ENCODE measurements around the gene UPK3A. TPM values are rescaled to one million over a fixed set of nuclear protein-coding genes. Genes with fewer than 3 reads are reported as not detected.

Gene UPK3A
- polyA plus RNA-seq, 1 of the 3 experiments (the other 2 are of a cell fraction) = not detected

DNA sequence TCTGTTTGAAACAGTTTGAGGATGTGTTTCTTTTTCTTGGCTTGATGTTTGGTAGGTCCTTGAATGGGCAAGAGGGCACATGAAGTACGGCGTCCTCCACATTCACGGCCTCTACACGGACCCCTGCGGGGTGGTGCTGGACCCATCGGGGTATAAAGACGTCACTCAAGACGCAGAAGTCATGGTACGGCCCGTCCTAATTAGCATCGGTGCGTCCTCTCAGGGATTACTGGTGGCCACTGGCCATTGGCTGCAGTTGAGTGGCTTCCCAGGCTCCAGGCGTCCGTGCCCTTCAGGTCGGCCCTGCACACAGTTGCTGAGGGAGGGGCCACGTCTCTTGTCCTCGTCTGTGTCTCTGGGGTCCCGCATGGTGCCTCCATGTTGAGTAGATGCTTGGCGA, 45.8 kb downstream of the UPK3A start:
- WGBS (ENCODE audit: low lambda C conversion rate) = 97% methylated on average over 14 of the region's 19 CpGs
- Histone ChIP-seq H3K4me3 (ENCODE audit: low read depth in 2 of 2, low read length in 1 of 2) (no peak overlapping the region), H3K27me3 (ENCODE audit: insufficient read depth) (no peaks in the 10 kb centered on the region), H3K9ac (no peak overlapping the region), H3K9me2 (no peaks in the 10 kb centered on the region), H3K79me2 (ENCODE audit: insufficient read depth) (no peaks in the 10 kb centered on the region), H3K4me1 (ENCODE audit: control insufficient read depth in 1 of 2, insufficient read depth in 2 of 2, low read depth in 1 of 2, low read length in 1 of 2) (peaks cover 0 to 30% of the 10 kb centered on the region in 2 experiments; a peak in 2 of 4 replicates), H3K9me3 (no peaks in the 10 kb centered on the region), H3F3A (replicated peaks; ENCODE audit: insufficient read depth) (peaks cover 6% of the 10 kb centered on the region), H2AFZ (ENCODE audit: low read depth) (no peak overlapping the region), H3K4me2 (no peak overlapping the region), H4K20me1 (ENCODE audit: insufficient read depth) (no peaks in the 10 kb centered on the region), H3K27ac (ENCODE audit: low read depth in 2 of 2, low read length in 1 of 2) (peak overlapping the region in 1 of 2 experiments; percentile 73; a peak in 1 of 4 replicates), H3K36me3 (replicated peaks in 1 of 2; ENCODE audit: control insufficient read depth in 1 of 2, insufficient read depth in 2 of 2, low read length in 1 of 2) (peaks cover 0 to 34% of the 10 kb centered on the region in 2 experiments)
- TF ChIP-seq NFIC (IDR thresholded peaks at IDR 0.05; ENCODE audit: borderline replicate concordance) (no peak), CHD2 (IDR thresholded peaks at IDR 0.05; ENCODE audit: low read length, partially characterized antibody) (no peak), SIN3A (IDR thresholded peaks at IDR 0.05; ENCODE audit: borderline replicate concordance, low read depth, low read length) (no peak), TEAD4 (IDR thresholded peaks at IDR 0.05; ENCODE audit: borderline replicate concordance, insufficient read depth) (no peak), JUND (IDR thresholded peaks at IDR 0.05) (no peak), GATA2 (CRISPR knock-in tag; IDR thresholded peaks at IDR 0.05) (no peak), FOXJ3 (CRISPR knock-in tag; IDR thresholded peaks at IDR 0.05) (no peak), FOSL2 (IDR thresholded peaks at IDR 0.05; ENCODE audit: borderline replicate concordance, low read depth) (no peak), YY1 (IDR thresholded peaks at IDR 0.05; ENCODE audit: low read depth) (no peak), TAF1 (IDR thresholded peaks at IDR 0.05; ENCODE audit: borderline replicate concordance, low read depth, low read length) (no peak), ELF1 (IDR thresholded peaks at IDR 0.05) (no peak)
- TF ChIP-seq, protein P1, sequence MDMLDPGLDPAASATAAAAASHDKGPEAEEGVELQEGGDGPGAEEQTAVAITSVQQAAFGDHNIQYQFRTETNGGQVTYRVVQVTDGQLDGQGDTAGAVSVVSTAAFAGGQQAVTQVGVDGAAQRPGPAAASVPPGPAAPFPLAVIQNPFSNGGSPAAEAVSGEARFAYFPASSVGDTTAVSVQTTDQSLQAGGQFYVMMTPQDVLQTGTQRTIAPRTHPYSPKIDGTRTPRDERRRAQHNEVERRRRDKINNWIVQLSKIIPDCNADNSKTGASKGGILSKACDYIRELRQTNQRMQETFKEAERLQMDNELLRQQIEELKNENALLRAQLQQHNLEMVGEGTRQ (IDR thresholded peaks at IDR 0.05; ENCODE audit: borderline replicate concordance, low read depth, low read length) = no peak
- TF ChIP-seq, protein P2, sequence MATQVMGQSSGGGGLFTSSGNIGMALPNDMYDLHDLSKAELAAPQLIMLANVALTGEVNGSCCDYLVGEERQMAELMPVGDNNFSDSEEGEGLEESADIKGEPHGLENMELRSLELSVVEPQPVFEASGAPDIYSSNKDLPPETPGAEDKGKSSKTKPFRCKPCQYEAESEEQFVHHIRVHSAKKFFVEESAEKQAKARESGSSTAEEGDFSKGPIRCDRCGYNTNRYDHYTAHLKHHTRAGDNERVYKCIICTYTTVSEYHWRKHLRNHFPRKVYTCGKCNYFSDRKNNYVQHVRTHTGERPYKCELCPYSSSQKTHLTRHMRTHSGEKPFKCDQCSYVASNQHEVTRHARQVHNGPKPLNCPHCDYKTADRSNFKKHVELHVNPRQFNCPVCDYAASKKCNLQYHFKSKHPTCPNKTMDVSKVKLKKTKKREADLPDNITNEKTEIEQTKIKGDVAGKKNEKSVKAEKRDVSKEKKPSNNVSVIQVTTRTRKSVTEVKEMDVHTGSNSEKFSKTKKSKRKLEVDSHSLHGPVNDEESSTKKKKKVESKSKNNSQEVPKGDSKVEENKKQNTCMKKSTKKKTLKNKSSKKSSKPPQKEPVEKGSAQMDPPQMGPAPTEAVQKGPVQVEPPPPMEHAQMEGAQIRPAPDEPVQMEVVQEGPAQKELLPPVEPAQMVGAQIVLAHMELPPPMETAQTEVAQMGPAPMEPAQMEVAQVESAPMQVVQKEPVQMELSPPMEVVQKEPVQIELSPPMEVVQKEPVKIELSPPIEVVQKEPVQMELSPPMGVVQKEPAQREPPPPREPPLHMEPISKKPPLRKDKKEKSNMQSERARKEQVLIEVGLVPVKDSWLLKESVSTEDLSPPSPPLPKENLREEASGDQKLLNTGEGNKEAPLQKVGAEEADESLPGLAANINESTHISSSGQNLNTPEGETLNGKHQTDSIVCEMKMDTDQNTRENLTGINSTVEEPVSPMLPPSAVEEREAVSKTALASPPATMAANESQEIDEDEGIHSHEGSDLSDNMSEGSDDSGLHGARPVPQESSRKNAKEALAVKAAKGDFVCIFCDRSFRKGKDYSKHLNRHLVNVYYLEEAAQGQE (IDR thresholded peaks at IDR 0.05; ENCODE audit: low read depth, low read length) = no peak
- ChIA-PET CTCF (interaction anchor here (1.5 kb wide), 1 partner anchor 12 kb away, joined by 3 read pairs; no protein-coding TSS in a partner anchor), POLR2A (no interaction called here)
- DNase-seq = no peak

DNA sequence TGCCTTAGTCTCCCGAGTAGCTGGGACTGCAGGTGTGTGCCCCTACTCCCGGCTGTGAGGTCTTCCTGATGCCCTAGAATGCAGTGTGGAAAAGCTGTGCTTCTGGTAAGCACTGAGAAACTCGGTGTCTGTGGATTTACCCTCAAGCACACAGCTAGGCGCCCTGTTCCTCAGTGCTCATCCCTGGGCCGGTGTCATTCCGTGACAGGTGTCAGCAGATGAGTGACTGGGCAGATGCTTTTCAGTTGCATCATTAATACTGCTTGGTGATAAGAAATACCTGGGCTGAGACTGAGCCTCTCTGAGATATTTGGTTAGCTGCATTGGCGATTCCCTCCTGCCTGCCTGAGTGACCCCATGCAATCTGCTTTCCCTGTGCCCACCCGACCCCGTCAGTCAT, 46.7 kb downstream of the UPK3A start:
- H3K4me2 ChIP-seq = no peak overlapping the region
- H2AFZ ChIP-seq (ENCODE audit: low read depth) = no peak overlapping the region
- WGBS (ENCODE audit: low lambda C conversion rate) = over 99% methylated on average over 8 of the region's 9 CpGs
- CTCF ChIA-PET = interaction anchor here (1.1 to 1.5 kb wide), 2 partner anchors 13 to 18 kb away, joined by 3 read pairs; no protein-coding TSS in a partner anchor
- no peak for DNase-seq
- H3K27ac ChIP-seq (ENCODE audit: low read depth in 2 of 2, low read length in 1 of 2) = no peak overlapping the region
- peaks cover 0 to 29% of the 10 kb centered on the region in 2 experiments; a peak in 2 of 4 replicates for H3K4me1 ChIP-seq (ENCODE audit: control insufficient read depth in 1 of 2, insufficient read depth in 2 of 2, low read depth in 1 of 2, low read length in 1 of 2)
- H3K9me3 ChIP-seq = no peaks in the 10 kb centered on the region
- peaks cover 6% of the 10 kb centered on the region for H3F3A ChIP-seq (replicated peaks; ENCODE audit: insufficient read depth)
- POLR2A ChIA-PET = no interaction called here
- H3K9me2 ChIP-seq = no peaks in the 10 kb centered on the region
- H3K9ac ChIP-seq = no peak overlapping the region
- H3K27me3 ChIP-seq (ENCODE audit: insufficient read depth) = no peaks in the 10 kb centered on the region
- H3K4me3 ChIP-seq (ENCODE audit: low read depth in 2 of 2, low read length in 1 of 2) = no peak overlapping the region
- no peaks in the 10 kb centered on the region for H3K79me2 ChIP-seq (ENCODE audit: insufficient read depth)
- no peaks in the 10 kb centered on the region for H4K20me1 ChIP-seq (ENCODE audit: insufficient read depth)
- TF ChIP-seq SIN3A (IDR thresholded peaks at IDR 0.05; ENCODE audit: borderline replicate concordance, low read depth, low read length) = no peak
- peaks cover 0 to 44% of the 10 kb centered on the region in 2 experiments for H3K36me3 ChIP-seq (replicated peaks in 1 of 2; ENCODE audit: control insufficient read depth in 1 of 2, insufficient read depth in 2 of 2, low read length in 1 of 2)

All from SK-N-SH (cell line).